Ovary (tissue), 9 donors: ENCODE measurements around the gene PCDHGB4. TPM values are rescaled to one million over a fixed set of nuclear protein-coding genes. Genes with fewer than 3 reads are reported as not detected.
A peak's percentile ranks its signal among the peaks of the same experiment; 100 is the strongest.
"Not testable (repeated sequence)": the region's sequence is repeated elsewhere in the genome, so short reads cannot be mapped to it uniquely, and the experiment has no call there.

Source experiments
- DNase-seq, 5 donors: peaks; one replicate each; pipeline ENCODE4 v3.0.0-alpha.2; 2019 to 2020
- H3K27ac ChIP-seq, 2 donors: fragments of 200-600 bp; one replicate each; pipeline versions ENCODE4 v1.5.1 to v1.8.0; 2019 to 2022
- H3K27me3 ChIP-seq: fragments of 200-600 bp; one replicate; pipeline ENCODE4 v1.8.0; 2022
- H3K36me3 ChIP-seq: fragments of 200-600 bp; sonication (generic); one replicate; pipeline ENCODE4 v1.5.1; 2019
- H3K4me1 ChIP-seq: one replicate; pipeline ENCODE4 v1.8.1; 2013; ENCODE audit warnings: mild to moderate bottlenecking, moderate library complexity; ENCODE audit not compliant: insufficient read depth
- H3K4me3 ChIP-seq: fragments of 200-600 bp; sonication (generic); one replicate; pipeline ENCODE4 v1.5.1; 2017
- H3K9me3 ChIP-seq, 2 donors: fragments of 200-600 bp in 1 of 2; sonication (generic) in 1 of 2; one replicate each; pipeline versions ENCODE4 v1.5.1 to v1.8.1; 2013 to 2019; ENCODE audit warnings: mild to moderate bottlenecking in 1 of 2, moderate library complexity in 1 of 2
- EP300 ChIP-seq: sonication (generic); formaldehyde crosslinking; IDR thresholded peaks from one replicate; pipeline ENCODE4 v1.6.1; 2017; ENCODE audit warnings: antibody characterized with exemption
- POLR2A ChIP-seq: fragments of 450-650 bp; IDR thresholded peaks from one replicate; pipeline ENCODE4 v1.6.1; 2017; ENCODE audit warnings: antibody characterized with exemption, mild to moderate bottlenecking, moderate library complexity
- WGBS, 3 donors: extraction: QIAGEN DNeasy Blood & Tissue Kit in 1 of 3; methylation state at CpG; one replicate each; pipeline versions ENCODE4 v1.1.5 to v1.1.7; 2013 to 2017; 5-methylcytosine and 5-hydroxymethylcytosine counted together
- intact Hi-C, 4 donors: fragments of 100-400 bp; cut with DNase I; formaldehyde crosslinking; loops; one replicate each; pipeline versions ENCODE4 v1.11.0 to v1.15.1; 2022 to 2023
- polyA plus RNA-seq, 2 donors: library from polyadenylated mRNA; stranded (reverse); fragments of 200-250 nt in 1 of 2; fragments of 350-450 nt in 1 of 2; fragmentation: Illumina TruSeq in 1 of 2; extraction: RNeasy Lipid Tissue Mini Kit (QIAGEN cat#74804) in 1 of 2; gene quantifications; one replicate each; pipeline ENCODE4 v1.2.3, GENCODE V29; 2013 to 2014
- total RNA-seq, 7 donors: library from RNA; depleted of rRNA in 2 of 7; stranded (reverse); fragments of >200 nt in 2 of 7; fragmentation: NEBNext Ultra II Directional in 3 of 7; extraction: Animal tissue kit (Norgen Biotek cat#: 25700) in 3 of 7; gene quantifications; one replicate each; pipeline versions ENCODE4 v1.1.0 to v1.2.4, GENCODE V29; 2016 to 2023
- TF ChIP-seq, protein P1 (sequence below), 3 donors: fragments of 450-650 bp in 2 of 3; fragments of 200-600 bp in 1 of 3; IDR thresholded peaks; one replicate each; pipeline versions ENCODE4 v1.5.1 to v1.8.0; 2016 to 2022; ENCODE audit warnings: antibody characterized with exemption in 3 of 3, mild to moderate bottlenecking in 1 of 3
- donor health status: DM: no; HTN: no; CAD: no; lungs with moderate emphysema.
- donor health status: DM: no; HTN: no; CAD: no.
- donor health status: Bipolar disorder and iron deficiency.
- donor health status: DM: yes; HTN: yes; CAD: no.
- donor health status: DM: no; HTN: no; CAD: no.
- donor health status: DM: yes; HTN: yes; CAD: no.

The PCDHGB4 gene
- total and polyA plus RNA-seq, 9 donors: 2.1 to 12.0 (median 7.9) TPM

DNA sequence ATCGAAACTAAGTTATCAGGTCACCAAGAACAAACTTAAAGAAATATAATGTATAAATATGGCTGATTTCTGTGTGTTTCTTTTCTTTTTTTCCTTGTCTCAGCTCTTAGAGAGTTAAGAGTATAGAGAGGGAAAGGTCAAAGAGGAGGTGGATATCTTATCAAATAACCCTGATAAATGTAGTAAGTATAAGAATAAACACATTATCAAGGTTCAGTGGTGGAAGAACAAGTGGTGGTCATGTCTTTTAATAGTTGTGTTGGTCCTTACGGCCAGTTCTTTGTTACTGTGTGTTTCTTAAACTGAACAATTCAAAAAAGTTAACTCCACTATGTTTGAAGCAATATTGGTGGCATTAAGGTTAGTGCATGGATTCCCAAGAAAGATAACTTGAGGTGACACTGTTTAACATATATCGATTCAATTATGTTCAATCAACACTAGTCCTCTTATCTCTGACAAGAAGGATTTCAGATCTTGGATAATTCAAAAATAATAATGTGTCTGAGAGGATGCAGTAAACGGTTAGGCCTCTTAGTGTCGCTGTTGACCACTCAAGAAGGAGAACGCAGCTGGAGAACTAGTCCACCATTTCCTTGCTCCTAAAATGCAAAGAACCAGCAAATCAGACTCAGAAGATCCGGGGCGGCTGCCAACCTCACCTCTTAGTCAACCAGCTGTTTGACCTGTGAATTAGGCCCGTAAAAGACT lies 44.1 kb upstream of the PCDHGB4 start, which contains the start of gene PCDHGA3:
TSS of gene PCDHGA3 (plus strand) at position 588 of the 711 bp plus-strand sequence. CDS start 205 bp downstream, outside the sequence.
- 23 to 26% (median 24%) methylated on average over 9 of the region's 9 CpGs for WGBS, 3 donors
- intact Hi-C loops: no loop called here
- TF ChIP-seq POLR2A (no peak), EP300 (no peak)
- TF ChIP-seq, protein P1, sequence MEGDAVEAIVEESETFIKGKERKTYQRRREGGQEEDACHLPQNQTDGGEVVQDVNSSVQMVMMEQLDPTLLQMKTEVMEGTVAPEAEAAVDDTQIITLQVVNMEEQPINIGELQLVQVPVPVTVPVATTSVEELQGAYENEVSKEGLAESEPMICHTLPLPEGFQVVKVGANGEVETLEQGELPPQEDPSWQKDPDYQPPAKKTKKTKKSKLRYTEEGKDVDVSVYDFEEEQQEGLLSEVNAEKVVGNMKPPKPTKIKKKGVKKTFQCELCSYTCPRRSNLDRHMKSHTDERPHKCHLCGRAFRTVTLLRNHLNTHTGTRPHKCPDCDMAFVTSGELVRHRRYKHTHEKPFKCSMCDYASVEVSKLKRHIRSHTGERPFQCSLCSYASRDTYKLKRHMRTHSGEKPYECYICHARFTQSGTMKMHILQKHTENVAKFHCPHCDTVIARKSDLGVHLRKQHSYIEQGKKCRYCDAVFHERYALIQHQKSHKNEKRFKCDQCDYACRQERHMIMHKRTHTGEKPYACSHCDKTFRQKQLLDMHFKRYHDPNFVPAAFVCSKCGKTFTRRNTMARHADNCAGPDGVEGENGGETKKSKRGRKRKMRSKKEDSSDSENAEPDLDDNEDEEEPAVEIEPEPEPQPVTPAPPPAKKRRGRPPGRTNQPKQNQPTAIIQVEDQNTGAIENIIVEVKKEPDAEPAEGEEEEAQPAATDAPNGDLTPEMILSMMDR (IDR thresholded peaks at IDR 0.05): no peak
- H3K4me1 ChIP-seq: no peaks in the 10 kb centered on the region
- no peaks in the 10 kb centered on the region for H3K36me3 ChIP-seq
- H3K9me3 ChIP-seq: peaks cover 16 to 49% of the 10 kb centered on the region in 2 donors
- H3K27ac ChIP-seq: no peak within 1 kb of the TSS
- DNase-seq: no peak
- H3K27me3 ChIP-seq: no peaks in the 10 kb centered on the region
- H3K4me3 ChIP-seq: peak within 1 kb of the TSS; percentile 8

DNA sequence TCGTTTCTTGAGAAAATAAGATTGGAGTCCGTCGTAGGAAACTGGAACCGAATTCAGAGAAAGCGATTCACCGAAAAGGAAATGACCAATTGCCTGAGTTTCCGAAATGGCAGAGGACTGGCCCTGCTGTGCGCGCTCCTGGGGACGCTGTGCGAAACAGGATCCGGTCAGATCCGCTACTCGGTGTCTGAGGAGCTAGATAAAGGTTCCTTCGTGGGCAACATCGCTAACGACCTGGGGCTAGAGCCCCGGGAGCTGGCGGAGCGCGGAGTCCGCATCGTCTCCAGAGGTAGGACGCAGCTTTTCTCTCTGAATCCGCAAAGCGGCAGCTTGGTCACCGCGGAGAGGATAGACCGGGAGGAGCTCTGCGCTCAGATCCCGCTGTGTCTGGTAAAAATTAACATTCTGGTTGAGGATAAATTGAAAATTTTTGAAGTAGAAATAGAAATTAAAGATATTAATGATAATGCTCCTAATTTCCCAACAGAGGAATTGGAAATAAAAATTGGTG lies 43.5 kb upstream of the PCDHGB4 start:
- WGBS, 3 donors: 17 to 27% (median 22%) methylated on average over 31 of the region's 31 CpGs
- Histone ChIP-seq H3K27me3 (no peaks in the 10 kb centered on the region), H3K4me1 (no peaks in the 10 kb centered on the region), H3K4me3 (peak overlapping the region; percentile 8), H3K36me3 (no peaks in the 10 kb centered on the region), H3K27ac (no peak overlapping the region), H3K9me3 (peaks cover 14 to 45% of the 10 kb centered on the region in 2 donors)
- intact Hi-C loops: no loop called here
- no peak for DNase-seq
- TF ChIP-seq EP300 (no peak), POLR2A (no peak)
- TF ChIP-seq, protein P1 (IDR thresholded peaks at IDR 0.05): no peak

DNA sequence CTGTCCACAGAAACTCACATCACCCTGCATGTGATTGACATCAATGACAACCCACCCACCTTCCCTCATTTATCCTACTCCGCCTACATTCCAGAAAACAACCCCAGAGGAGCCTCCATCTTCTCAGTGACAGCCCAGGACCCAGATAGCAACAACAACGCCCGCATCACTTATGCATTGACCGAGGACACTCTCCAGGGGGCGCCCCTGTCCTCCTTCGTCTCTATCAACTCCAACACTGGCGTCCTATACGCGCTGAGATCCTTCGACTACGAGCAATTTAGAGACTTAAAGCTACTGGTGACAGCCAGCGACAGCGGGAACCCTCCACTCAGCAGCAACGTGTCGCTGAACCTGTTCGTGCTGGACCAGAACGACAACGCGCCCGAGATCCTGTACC lies 42.2 kb upstream of the PCDHGB4 start:
- H3K9me3 ChIP-seq: peaks cover 12 to 40% of the 10 kb centered on the region in 2 donors
- intact Hi-C loops: no loop called here
- DNase-seq: no peak
- H3K4me1 ChIP-seq: no peaks in the 10 kb centered on the region
- TF ChIP-seq, protein P1 (IDR thresholded peaks at IDR 0.05): no peak
- TF ChIP-seq POLR2A: no peak
- no peak for TF ChIP-seq EP300
- no peaks in the 10 kb centered on the region for H3K36me3 ChIP-seq
- H3K27me3 ChIP-seq: no peaks in the 10 kb centered on the region
- H3K27ac ChIP-seq: no peak overlapping the region
- no peak overlapping the region for H3K4me3 ChIP-seq
- WGBS, 3 donors: 25 to 50% (median 31%) methylated on average over 20 of the region's 20 CpGs

DNA sequence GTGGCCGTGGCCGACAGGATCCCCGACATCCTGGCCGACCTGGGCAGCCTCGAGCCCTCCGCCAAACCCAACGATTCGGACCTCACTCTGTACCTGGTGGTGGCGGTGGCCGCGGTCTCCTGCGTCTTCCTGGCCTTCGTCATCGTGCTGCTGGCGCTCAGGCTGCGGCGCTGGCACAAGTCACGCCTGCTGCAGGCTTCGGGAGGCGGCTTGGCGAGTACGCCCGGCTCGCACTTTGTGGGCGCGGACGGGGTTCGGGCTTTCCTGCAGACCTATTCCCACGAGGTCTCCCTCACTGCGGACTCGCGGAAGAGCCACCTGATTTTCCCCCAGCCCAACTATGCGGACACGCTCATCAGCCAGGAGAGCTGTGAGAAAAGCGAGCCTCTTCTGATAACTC lies 41.5 kb upstream of the PCDHGB4 start:
- WGBS, 3 donors: 40 to 64% (median 43%) methylated on average over 21 to 29 of the region's 35 CpGs
- H3K4me3 ChIP-seq, intact Hi-C loops, H3K27me3 ChIP-seq, H3K4me1 ChIP-seq, H3K36me3 ChIP-seq, H3K27ac ChIP-seq, DNase-seq: not testable (repeated sequence)
- peaks cover 12 to 40% of the 10 kb centered on the region in 2 donors for H3K9me3 ChIP-seq
